WERI-Rb-1 (cell line): ENCODE measurements around the gene DAB1.

Source experiments
- DNase-seq: peaks from one replicate; pipeline ENCODE4 v3.0.0-alpha.2; 2020
- H3K27ac ChIP-seq: fragments of 250-450 bp; sonication (Bioruptor Pico); 2 replicates; pipeline ENCODE4 v1.5.1; 2020; ENCODE audit warnings: mild to moderate bottlenecking, moderate library complexity
- H3K27me3 ChIP-seq: fragments of 250-450 bp; sonication (Bioruptor Pico); 2 replicates; pipeline ENCODE4 v1.5.1; 2021; ENCODE audit warnings: mild to moderate bottlenecking, low read depth, moderate library complexity; ENCODE audit not compliant: insufficient read depth, severe bottlenecking
- H3K36me3 ChIP-seq: fragments of 250-450 bp; sonication (Bioruptor Pico); 2 replicates; pipeline ENCODE4 v1.5.1; 2020; ENCODE audit warnings: mild to moderate bottlenecking, moderate library complexity
- H3K4me3 ChIP-seq: 2 replicates; pipeline ENCODE4 v1.5.1; 2011; ENCODE audit warnings: low read depth, mild to moderate bottlenecking, control low read depth, low read length
- H3K9me3 ChIP-seq: fragments of 250-450 bp; sonication (Bioruptor Pico); 2 replicates; pipeline ENCODE4 v1.5.1; 2021; ENCODE audit warnings: mild to moderate bottlenecking, moderate library complexity; ENCODE audit not compliant: severe bottlenecking
- CTCF ChIP-seq: IDR thresholded peaks from 2 replicates; pipeline ENCODE4 v1.5.1; 2011; ENCODE audit warnings: low read depth, mild to moderate bottlenecking, control low read depth, inconsistent platforms, low read length

DAB1 gene

GRCh38 chr1:57192222-57192621 is 231.6 kb downstream of the DAB1 start:
- H3K27me3 ChIP-seq: no peaks in the 10 kb centered on the region
- no peaks in the 10 kb centered on the region for H3K36me3 ChIP-seq
- H3K9me3 ChIP-seq: no peaks in the 10 kb centered on the region
- H3K4me3 ChIP-seq: no peak overlapping the region
- H3K27ac ChIP-seq: no peak overlapping the region
- DNase-seq: no peak
- no peak for TF ChIP-seq CTCF

- H3K9me3 ChIP-seq: no peaks in the 10 kb centered on the region
- no peaks in the 10 kb centered on the region for H3K36me3 ChIP-seq
- no peak for DNase-seq
- H3K27me3 ChIP-seq: no peaks in the 10 kb centered on the region
- TF ChIP-seq CTCF: no peak
- no peak overlapping the region for H3K4me3 ChIP-seq
- no peak overlapping the region for H3K27ac ChIP-seq
Observed at GRCh38 chr1:57190898-57191297, 233.0 kb downstream of the DAB1 start.

GRCh38 chr1:57188168-57188567 is 235.7 kb downstream of the DAB1 start:
- no peak overlapping the region for H3K27ac ChIP-seq
- no peak for TF ChIP-seq CTCF
- H3K9me3 ChIP-seq: no peaks in the 10 kb centered on the region
- H3K4me3 ChIP-seq: no peak overlapping the region
- no peak for DNase-seq
- H3K36me3 ChIP-seq: no peaks in the 10 kb centered on the region
- no peaks in the 10 kb centered on the region for H3K27me3 ChIP-seq

GRCh38 chr1:57186455-57186854 is 237.4 kb downstream of the DAB1 start:
- no peaks in the 10 kb centered on the region for H3K27me3 ChIP-seq
- H3K27ac ChIP-seq: no peak overlapping the region
- no peaks in the 10 kb centered on the region for H3K36me3 ChIP-seq
- no peak for DNase-seq
- no peak overlapping the region for H3K4me3 ChIP-seq
- H3K9me3 ChIP-seq: no peaks in the 10 kb centered on the region
- TF ChIP-seq CTCF: no peak

- DNase-seq: no peak
- H3K4me3 ChIP-seq: no peak overlapping the region
- no peak overlapping the region for H3K27ac ChIP-seq
- H3K36me3 ChIP-seq: no peaks in the 10 kb centered on the region
- no peaks in the 10 kb centered on the region for H3K9me3 ChIP-seq
- no peaks in the 10 kb centered on the region for H3K27me3 ChIP-seq
- no peak for TF ChIP-seq CTCF
Observed at GRCh38 chr1:57179001-57179400, 244.9 kb downstream of the DAB1 start.

GRCh38 chr1:57175506-57175905 is 248.4 kb downstream of the DAB1 start:
- Histone ChIP-seq H3K27me3 (no peaks in the 10 kb centered on the region), H3K4me3 (no peak overlapping the region), H3K36me3 (no peaks in the 10 kb centered on the region), H3K9me3 (no peaks in the 10 kb centered on the region), H3K27ac (no peak overlapping the region)
- no peak for DNase-seq
- TF ChIP-seq CTCF: no peak
